Stimulated activated CD8-positive, alpha-beta memory T cell treated with anti-CD3 and anti-CD28 coated beads, Interleukin-12 subunit alpha, Interleukin-12 subunit beta, amount 100 ng/mL, for 24 hours (primary cell): ENCODE results near the gene HADH.

Source experiments
- DNase-seq: peaks from one replicate; pipeline ENCODE4 v3.0.0-alpha.2; 2020; ENCODE audit errors: extremely low read depth

The HADH gene

DNA sequence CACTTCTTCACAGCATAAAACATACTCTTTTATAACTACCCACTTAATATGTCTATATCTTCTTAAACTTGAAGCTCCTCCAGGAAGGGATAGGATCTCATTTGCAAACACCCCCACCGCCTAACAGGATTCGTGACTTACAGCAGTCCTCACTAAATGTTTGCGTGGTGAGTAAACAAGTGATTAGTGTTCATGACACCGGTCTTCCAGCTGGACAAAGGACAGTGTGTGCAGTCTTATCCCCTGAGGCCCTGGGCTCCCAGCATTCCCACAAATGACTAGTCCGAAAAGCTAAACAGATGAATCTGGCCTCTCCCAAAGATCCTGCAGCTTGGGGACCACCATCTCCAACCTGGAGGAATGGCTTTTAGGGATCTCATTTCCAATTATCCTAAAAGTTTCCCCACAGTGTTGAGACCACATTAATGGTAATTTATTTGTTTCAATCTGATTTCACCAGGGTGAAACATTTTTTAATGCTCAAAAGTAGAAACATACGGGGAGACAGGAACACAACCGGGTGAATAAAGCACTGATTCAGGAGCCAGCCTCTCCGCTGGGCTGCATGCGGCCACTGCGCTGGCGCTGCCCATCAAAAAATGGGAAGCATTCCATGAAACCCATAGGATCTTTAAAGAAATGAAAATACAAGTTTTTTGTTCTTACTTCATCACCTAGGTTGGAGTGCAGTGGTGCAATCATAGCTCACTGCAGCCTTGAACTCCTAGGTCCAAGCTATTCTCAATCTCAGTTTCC lies 69.2 kb downstream of the HADH start:
- DNase-seq, result no peak

DNA sequence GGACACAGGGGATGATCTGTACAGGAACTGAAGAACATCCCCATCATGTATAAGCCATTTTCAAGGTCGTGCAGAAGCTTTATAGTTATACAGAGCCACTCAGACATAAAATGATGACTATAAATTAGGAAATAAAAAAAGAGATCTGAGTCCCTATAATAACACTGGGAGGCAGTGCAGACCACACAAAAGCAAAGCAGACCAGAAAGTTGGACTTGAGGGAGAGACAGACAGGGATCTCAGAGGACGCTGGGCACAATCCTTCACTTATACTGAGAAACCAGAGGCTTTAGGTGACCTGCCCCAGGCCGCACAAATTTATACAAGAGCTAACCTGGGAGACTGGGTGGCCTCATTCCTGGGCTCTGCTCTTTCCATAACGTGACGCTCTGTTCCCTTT lies 70.5 kb downstream of the HADH start:
- DNase-seq, result no peak

DNA sequence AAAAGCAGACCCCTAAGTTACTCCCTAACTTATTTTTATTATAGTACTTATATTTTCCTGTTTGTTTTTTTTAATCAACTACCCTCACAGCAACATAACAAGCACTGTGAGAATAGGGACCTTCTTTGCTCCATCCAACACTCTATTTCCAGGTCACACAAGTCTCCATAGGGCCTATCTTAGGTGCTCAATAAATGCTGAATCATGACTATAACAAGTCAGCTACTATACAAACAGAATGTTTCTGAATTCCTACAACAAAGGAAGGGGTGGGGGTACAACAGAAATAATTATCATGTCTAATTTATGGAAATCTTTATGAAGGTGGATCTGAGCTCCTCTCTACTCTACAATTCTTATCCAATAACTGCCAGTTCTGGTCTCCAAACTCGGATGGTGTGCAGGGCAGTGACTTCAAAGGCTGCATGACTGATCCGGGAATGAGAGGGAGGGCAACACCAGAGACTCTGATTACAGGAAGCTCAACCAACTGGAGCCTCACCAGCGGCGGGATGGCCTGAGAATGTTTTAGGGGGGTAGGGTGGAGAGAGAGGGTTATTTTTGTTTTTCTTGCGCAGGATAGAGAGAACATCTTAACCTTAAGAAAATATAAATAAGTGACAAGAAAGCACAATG lies 71.1 kb downstream of the HADH start:
- no peak for DNase-seq

DNA sequence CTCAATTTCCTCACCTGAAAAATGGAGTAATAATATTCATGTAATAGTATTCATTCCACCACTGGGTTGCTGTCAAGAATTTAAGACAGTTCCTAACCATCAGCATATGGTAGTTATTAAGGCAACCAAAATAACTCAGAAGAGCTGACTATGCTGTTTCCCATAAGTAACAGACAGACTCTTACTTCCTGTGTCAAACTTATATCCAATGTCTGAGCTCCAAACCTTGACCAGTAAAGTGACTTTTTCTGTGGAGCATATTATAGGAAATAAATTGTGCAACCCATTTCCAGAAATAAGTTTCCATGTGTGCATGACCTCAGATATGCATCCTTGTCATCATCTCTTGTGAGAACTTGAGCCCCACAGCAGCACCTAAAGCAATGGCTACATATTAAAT lies 78.8 kb downstream of the HADH start:
- DNase-seq, result no peak

DNA sequence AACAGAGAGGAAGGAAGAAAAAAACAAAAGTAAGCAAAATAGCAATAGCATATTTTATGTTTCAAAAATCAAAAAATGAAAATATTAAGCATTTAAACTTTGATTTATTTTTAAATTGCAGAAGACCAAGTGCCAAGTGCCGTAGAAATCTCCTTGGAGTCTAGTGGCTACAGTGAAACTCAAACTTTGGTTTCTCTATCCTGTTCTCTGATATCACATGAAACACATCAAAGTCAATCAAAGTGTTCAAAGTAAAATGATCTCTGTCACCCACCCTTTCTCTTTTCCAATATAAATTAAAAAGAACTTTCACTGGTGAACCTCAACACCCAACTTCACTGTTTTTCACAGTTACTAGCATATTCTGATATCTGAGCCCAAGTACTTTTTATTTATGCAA lies 81.1 kb downstream of the HADH start:
- DNase-seq, result no peak

DNA sequence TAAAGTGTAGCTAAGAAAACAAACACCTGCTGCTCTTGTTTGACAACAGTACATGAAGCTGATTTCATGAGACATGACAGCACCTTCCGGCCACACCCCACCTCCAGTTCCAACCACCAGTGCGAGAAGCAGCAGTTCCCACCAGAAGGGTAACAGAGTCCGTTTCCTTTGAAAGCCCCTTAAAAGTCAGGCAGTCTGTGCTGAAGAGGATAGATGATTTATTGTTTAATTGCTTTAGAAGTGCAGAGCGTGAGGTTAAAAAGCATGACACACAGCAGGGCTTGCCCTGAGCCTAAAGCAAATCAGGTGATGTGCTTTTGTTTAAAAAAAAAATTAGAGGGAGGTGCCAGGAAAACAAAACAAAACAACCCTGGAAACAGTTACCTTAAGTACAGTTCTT lies 82.6 kb downstream of the HADH start:
- DNase-seq, result no peak

DNA sequence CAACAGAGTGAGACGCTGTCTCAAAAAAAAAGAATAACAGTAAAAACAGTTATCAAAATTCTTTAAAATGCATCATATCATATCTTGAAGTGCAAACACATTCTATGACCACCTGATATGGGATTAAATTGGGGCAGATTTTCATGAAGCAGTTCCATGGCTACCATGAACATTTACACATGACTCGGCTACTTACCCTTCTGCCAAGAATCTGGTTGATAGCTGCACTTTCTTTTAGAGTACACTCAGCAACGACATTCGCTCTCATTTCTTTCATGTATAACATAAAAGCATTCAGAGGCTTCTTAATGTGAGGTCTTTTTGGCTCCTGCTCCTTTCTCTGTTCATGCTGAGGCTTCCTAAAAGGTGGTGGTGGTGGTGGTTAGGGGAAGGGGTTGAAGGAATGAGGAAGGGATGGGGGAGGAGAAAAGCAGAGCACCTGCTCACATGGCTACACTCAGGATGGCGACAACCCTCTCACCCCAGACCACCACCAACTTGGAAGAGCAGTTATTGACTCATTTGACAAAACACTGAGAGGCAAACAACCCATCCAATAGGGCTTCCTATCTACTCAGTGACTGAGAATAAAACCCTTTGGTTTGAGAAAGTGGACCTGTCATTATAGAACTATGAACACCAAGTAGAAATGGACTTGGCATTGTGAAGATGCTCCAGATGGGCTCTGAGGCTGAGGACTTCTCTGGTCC lies 88.5 kb downstream of the HADH start:
- no peak for DNase-seq

DNA sequence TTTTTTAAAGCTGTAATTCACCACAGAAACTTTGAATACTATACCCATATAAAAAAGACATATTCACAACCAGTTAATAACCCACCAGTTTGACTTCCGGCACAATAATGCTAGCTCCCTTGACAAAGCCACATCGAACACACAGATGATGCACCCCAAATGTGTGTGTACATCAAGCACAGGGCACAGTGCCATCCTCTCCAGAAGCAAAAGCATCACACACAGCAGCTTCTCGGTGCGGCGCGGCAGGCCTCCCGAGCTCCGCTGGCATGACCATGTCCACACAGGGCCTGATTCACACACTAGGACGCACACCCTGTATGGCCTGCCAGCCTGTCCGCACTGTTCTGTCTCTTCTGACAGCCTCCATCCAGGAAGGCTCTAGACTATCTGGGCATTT lies 91.1 kb downstream of the HADH start:
- DNase-seq, result no peak

DNA sequence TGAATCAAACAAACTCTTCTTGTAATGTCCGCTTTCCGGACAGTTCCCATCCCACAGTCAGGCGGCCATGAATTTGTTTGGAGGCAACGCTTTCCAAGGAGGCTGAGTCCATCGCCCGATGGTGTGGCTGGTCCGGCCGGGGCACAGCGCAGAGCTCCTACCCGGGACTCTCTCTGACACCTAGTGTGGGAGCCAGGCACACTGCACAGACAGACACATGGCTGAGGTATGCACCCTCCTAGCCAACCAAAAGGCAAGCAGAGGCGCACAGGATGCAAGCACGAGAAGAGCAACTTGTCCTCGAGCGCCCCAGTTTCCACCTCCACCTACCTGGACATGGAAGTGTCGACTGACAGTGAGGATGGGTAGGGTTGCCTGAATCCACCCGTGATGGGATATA lies 91.6 kb downstream of the HADH start:
- DNase-seq, result no peak
